HG03571 (cell line): ENCODE measurements around the gene SETD1A.

Experiments used
- ATAC-seq: cut with Tn5 transposase; IDR thresholded peaks from one replicate; pipeline ENCODE4 v1.9.1; 2021; ENCODE audit not compliant: unreplicated experiment

The SETD1A gene

GRCh38 chr16:30953111-30953510 is 4.4 kb upstream of the SETD1A start:
- no peak for ATAC-seq

- no peak for ATAC-seq
Measured at GRCh38 chr16:30953511-30954124, 3.9 kb upstream of the SETD1A start.

DNA sequence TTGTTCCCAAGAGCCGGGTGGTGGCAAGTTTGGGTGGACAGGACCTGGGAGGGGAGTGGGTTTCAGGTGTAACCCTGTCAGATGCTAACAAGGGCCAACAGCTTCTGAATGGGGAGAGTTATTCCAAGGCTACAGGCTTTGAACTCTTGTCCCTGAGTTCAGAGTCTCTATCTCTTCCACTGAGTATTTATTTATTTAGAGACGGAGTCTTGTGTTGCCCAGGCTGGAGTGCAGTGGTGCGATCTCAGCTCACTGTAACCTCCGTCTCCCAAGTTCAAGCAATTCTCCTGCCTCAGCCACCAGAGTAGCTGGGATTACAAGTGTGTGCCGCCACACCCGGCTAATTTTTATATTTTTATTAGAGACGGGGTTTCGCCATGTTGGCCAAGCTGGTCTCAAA is 2.6 kb upstream of the SETD1A start:
- no peak for ATAC-seq

GRCh38 chr16:30956601-30957455 is 726 bp upstream of the SETD1A start:
- no peak for ATAC-seq

DNA sequence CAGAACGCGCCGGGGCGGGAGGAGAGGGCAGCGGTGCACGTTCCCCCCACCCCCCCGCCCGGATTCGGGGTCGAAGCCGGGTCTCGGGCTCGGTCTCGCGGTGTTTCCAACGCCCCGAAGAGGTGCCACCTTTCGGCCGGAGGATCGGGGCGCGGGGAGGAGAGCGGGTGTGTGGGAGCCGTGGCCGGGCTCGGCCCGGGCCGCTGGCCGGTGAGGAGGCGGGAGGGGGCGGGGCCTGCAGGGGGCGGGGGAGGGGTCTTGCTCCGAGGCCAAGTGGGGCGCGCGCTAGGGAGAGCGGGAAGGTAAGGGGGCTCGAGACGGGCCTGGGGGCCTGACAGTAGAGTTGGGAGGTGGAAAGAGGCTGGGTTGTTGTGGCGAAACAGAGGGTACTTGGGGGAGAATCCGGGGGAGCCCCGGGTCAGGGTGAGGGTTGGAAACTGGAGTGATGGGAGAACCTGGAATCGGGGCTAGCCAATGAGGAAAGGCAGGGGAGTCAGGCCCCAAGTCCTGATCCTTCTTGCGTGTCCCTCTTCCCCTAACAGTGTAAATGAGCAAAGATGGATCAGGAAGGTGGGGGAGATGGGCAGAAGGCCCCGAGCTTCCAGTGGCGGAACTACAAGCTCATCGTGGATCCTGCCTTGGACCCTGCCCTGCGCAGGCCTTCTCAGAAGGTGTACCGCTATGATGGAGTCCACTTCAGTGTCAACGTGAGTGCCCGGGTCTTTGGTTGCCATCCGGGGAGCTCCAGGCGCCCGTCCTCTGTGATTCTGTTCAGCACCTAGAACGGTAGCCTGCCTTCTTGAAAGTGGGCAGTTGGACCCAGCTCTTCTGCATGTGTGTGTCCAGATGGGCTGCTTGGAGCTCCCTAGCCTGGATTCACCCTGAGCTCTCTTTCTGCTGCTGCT is 873 bp downstream of the SETD1A start:
- peak; percentile 21 for ATAC-seq

DNA sequence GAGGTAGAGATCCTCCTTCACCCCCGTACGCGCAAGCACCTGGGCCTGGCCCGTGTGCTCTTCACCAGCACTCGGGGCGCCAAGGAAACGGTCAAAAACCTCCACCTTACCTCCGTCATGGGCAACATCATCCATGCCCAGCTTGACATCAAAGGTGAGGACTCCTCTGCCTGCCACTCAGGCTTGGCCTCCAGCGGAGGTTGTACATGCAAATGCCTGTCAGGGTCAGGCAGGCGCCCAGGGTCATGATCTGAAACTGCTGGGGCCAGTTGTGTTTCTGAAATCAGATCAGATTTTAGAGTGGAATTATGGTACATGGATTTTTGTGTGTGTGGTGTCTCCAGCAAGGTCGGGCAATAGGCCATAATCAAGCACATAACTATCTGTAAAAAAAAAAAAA is 3.8 kb downstream of the SETD1A start:
- no peak for ATAC-seq

GRCh38 chr16:30963925-30964511 is 6.5 kb downstream of the SETD1A start:
- no peak for ATAC-seq

GRCh38 chr16:30964574-30965226 is 7.1 kb downstream of the SETD1A start:
- ATAC-seq, result no peak

DNA sequence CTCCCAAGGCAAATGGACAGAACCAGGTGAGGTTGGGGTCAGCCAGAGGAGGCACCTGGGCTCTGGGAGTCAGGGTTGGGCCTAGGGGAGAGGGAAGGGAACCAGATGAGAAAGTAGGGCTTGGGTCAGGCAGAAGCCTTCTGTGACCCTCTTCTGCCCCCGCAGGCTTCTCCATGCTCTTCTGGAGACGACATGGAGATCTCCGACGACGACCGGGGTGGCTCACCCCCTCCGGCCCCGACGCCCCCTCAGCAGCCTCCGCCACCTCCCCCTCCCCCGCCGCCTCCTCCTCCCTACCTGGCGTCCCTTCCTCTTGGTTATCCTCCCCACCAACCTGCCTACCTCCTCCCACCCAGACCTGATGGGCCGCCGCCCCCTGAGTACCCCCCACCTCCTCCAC is 7.9 kb downstream of the SETD1A start:
- ATAC-seq, result no peak

DNA sequence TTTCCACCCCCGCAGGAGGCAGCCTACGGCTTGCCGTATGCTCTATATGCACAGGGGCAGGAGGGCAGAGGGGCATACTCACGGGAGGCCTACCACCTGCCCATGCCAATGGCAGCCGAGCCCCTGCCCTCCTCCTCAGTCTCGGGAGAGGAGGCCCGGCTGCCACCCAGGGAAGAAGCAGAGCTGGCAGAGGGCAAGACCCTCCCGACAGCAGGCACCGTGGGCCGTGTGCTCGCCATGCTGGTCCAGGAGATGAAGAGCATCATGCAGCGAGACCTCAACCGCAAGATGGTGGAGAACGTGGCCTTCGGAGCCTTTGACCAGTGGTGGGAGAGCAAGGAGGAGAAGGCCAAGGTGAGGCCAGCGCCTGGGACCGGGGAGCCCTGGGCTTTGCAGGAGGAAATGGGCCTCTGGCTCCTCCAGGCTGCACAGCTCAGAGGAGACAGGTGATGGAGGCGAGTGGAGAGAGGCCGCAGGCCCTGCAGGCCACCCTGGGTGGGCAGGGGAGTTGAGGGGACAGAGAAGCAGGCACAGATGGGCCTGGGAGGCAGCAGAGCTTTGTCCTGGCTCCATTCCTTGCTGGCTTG is 8.6 kb downstream of the SETD1A start:
- no peak for ATAC-seq

DNA sequence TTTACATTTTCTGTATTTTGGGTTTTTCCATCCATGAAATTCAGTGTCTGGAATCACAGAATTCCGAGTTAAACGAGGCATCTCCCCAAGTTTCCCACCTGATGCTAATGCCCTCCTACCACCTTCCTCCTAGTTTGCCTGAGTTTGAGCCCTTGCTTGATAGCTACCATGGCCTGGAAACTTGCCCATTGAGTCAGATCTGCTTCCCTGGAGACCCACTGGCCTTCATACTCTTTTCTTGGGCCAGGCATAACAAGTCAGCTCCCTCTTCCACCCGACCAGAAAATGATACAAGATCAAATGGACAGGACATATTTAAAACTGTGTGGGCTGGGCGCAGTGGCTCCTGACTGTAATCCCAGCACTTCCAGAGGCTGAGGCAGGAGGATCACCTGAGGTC is 10.2 kb downstream of the SETD1A start:
- ATAC-seq, result no peak

DNA sequence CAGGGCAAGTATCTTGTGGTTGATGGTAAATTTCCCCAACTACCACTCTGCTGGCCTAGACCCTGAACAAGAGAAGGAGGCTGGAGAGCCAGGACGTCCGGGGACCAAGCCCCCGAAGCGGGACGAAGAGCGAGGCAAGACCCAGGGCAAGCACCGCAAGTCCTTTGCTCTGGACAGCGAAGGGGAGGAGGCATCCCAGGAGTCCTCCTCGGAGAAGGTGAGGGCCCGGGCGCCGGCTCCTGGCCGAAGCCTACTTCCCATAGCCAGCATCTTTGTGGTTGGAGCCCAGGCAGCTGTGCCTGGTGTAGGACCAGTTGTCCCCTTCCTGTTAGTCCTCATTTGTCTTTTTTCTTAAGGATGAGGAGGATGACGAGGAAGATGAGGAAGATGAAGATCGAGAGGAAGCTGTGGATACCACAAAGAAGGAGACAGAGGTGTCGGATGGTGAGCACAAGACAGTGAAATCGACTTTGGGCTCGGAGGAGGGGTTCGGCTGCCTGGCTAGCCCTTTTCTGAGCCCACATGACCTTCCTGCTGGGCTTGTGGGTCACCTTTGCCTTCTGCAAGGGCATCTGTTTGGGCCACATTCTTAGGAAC is 11.8 kb downstream of the SETD1A start:
- ATAC-seq, result no peak

- ATAC-seq, result no peak
Measured at GRCh38 chr16:30971298-30971697, 13.7 kb downstream of the SETD1A start.

DNA sequence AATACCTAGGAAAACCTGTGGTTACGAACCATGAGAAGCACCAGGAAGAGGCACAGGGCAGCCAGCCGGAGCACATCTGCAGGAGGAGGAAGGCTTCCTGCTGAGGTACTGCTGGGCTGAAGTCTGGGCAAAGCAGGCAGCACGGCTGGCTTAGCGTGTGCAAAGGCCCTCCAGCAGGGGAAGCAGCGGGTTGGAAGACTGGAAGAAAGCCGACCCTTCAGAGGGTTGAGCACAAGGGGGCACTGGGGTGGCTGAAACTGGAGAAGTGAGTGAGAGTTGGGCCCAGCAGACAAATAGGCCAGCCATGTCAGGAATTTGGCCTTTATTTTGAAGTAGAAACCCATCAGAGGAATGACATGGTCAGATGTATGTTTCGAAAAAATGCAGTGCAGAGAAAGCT is 15.3 kb downstream of the SETD1A start:
- ATAC-seq, result no peak

GRCh38 chr16:30974348-30974747 is 16.8 kb downstream of the SETD1A start:
- no peak for ATAC-seq

- ATAC-seq, result no peak
Measured at GRCh38 chr16:30976486-30976885, 18.9 kb downstream of the SETD1A start.

GRCh38 chr16:30977502-30977901 is 19.9 kb downstream of the SETD1A start:
- ATAC-seq, result no peak

DNA sequence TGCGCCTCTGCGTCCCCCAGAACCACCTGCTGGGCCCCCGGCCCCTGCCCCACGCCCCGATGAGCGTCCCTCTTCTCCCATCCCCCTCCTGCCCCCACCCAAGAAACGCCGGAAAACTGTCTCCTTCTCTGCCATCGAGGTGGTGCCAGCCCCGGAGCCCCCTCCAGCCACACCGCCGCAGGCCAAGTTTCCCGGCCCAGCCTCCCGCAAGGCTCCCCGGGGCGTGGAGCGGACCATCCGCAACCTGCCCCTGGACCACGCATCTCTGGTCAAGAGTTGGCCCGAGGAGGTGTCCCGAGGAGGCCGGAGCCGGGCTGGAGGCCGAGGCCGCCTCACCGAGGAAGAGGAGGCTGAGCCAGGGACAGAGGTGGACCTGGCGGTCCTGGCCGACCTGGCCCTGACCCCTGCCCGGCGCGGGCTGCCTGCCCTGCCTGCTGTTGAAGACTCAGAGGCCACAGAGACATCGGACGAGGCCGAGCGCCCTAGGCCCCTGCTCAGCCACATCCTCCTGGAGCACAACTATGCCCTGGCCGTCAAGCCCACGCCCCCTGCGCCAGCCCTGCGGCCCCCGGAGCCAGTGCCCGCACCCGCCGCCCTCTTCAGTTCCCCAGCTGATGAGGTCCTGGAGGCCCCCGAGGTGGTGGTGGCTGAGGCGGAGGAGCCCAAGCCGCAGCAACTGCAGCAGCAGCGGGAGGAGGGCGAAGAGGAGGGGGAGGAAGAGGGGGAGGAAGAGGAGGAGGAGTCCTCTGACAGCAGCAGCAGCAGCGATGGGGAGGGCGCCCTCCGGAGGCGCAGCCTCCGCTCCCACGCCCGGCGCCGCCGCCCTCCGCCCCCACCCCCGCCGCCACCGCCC is 21.8 kb downstream of the SETD1A start:
- ATAC-seq, result no peak

- no peak for ATAC-seq
Measured at GRCh38 chr16:30980023-30980371, 22.4 kb downstream of the SETD1A start.
